Kidney epithelial cell (primary cell): ENCODE data around the gene SPTBN4. TPM values are rescaled to one million over a fixed set of nuclear protein-coding genes. Genes with fewer than 3 reads are reported as not detected.
A peak's percentile ranks its signal among the peaks of the same experiment; 100 is the strongest.

Experiments
- DNase-seq: peaks from one replicate; pipeline ENCODE4 v3.0.0-alpha.2; 2010; ENCODE audit warnings: low read depth
- H3K27me3 ChIP-seq: 2 replicates; pipeline ENCODE4 v1.6.0; 2011; ENCODE audit warnings: low read length; ENCODE audit not compliant: control insufficient read depth, insufficient read depth
- H3K36me3 ChIP-seq: 2 replicates; pipeline ENCODE4 v1.5.1; 2011; ENCODE audit warnings: low read length; ENCODE audit not compliant: control insufficient read depth, insufficient read depth
- H3K4me3 ChIP-seq: 2 replicates; pipeline ENCODE4 v1.5.1; 2011; ENCODE audit warnings: low read depth, mild to moderate bottlenecking, control low read depth, low read length
- CTCF ChIP-seq: IDR thresholded peaks from 2 replicates; pipeline ENCODE4 v1.5.1; 2011; ENCODE audit warnings: mild to moderate bottlenecking, moderate library complexity, low read length, control low read depth, inconsistent platforms; ENCODE audit not compliant: insufficient read depth, poor library complexity, severe bottlenecking
- total RNA-seq: library from RNA; depleted of rRNA; stranded (reverse); fragments of >200 nt; gene quantifications from 2 replicates; pipeline ENCODE4 v1.2.3, GENCODE V29; 2015

SPTBN4 gene
- total RNA-seq, 1 donor from 2014 or later, result 2.4 TPM

DNA sequence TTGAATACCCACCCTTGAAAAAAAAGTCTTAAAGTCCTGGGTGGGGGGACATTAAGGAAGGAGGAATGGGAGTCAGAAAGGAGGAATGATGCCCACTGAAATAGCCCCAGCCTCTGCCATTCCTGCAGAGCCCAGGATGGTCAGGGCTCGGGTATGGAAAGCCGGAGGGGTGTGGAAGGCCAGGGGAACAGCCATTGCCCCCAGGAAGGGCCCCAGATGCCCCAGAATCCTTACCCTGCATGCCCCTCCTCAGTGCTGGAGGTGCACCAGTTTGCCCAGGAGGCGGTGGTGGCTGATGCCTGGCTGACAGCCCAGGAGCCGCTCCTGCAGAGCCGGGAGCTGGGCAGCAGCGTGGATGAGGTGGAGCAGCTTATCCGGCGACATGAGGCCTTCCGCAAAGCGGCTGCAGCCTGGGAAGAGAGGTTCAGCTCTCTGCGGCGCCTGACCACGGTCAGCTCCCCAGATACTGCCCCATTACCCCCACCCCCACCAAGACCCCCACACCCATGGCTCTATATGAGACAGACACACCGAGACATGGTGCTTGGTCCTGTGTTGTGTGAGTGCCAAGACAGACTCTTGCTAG is 99.2 kb downstream of the SPTBN4 start:
- DNase-seq, result no peak
- H3K27me3 ChIP-seq, result peaks cover 26% of the 10 kb centered on the region
- no peak overlapping the region for H3K4me3 ChIP-seq
- TF ChIP-seq CTCF, result no peak
- H3K36me3 ChIP-seq, result no peaks in the 10 kb centered on the region

DNA sequence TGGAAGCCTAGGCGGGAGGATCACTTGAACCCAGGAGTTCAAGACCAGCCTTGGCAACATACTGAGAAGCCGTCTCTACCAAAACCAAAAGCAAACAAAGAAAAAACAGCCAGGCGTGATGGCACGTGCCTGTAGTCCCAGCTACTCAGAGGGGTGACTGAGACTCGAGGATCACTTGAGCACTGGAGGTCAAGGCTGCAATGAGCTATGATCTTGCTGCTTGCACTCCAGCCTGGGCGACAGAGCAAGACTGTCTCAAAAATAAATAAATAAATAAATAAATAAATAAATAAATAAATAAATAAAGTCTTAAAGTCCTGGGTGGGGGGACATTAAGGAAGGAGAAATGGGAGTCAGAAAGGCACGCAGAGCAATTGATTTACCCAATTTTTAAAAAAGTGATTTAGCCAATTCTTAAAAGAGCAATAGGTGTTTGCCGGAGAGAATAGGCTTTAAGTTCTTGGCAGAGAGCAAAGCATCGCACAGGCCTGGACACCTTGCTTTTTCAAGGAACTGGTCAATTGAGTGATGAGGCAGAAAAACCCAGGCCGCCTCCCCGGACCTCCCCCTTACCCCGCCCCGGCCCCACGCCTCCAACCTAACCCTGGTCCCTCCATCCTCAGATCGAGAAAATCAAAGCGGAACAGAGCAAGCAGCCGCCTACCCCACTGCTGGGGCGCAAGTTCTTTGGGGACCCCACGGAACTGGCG is 100.4 kb downstream of the SPTBN4 start:
- Histone ChIP-seq H3K36me3 (no peaks in the 10 kb centered on the region), H3K27me3 (peaks cover 26% of the 10 kb centered on the region), H3K4me3 (peak overlapping the region; percentile 35)
- TF ChIP-seq CTCF, result no peak
- no peak for DNase-seq

DNA sequence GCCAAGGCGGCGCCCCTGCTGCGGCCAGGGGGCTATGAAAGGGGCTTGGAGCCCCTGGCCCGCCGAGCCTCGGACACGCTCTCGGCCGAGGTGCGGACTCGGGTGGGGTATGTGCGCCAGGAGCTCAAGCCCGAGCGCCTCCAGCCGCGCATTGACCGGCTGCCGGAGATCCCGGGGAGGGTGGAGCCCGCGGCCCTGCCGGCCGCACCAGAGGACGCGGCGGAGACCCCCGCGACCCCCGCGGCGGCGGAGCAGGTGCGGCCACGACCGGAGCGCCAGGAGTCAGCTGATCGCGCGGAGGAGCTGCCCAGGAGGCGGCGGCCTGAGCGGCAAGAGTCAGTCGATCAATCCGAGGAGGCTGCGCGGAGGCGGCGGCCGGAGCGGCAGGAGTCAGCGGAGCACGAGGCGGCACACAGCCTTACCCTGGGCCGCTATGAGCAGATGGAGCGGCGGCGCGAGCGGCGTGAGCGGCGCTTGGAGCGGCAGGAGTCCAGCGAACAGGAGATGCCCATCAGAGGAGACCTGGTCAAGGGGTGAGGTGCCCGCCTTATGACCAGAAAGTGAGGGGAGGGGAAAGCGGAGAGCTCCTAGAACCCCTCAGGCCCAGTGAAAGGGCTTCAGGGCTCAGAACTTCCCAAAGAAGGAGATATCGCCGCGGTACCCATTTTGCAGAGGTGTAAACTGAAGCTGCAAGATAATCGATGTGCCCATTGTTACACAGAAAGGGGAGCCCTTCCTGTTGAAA is 101.1 kb downstream of the SPTBN4 start:
- H3K4me3 ChIP-seq, result peak overlapping the region; percentile 35
- no peak for TF ChIP-seq CTCF

GRCh38 chr19:40570313-40571004 is 103.7 kb downstream of the SPTBN4 start:
- H3K27me3 ChIP-seq, result peaks cover 23% of the 10 kb centered on the region
- peak; percentile 99 for DNase-seq
- TF ChIP-seq CTCF, result no peak
- H3K36me3 ChIP-seq, result no peaks in the 10 kb centered on the region
- peak overlapping the region; percentile 70 for H3K4me3 ChIP-seq

More for the DNA sequence above, 101.1 kb downstream of the SPTBN4 start:
- DNase-seq, result no peak
- H3K27me3 ChIP-seq, result peaks cover 26% of the 10 kb centered on the region
- H3K36me3 ChIP-seq, result no peaks in the 10 kb centered on the region

DNA sequence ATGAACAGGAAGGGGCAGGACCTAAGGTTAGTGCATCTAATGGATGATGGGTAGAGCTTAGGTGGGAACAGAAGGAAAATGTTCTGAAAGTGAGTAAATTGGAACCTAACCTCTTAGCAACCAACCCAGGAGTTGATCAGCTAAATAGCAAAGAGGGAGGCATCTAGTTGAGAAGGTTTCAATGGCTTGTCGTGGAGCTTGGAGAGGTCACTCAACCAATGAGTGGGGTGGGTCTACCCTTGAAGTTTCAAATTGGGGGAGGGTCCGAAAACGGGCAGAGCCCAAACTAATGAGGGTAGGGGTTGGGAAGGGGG is 104.2 kb downstream of the SPTBN4 start:
- no peak overlapping the region for H3K4me3 ChIP-seq

More for the DNA sequence above, 104.2 kb downstream of the SPTBN4 start:
- H3K36me3 ChIP-seq, result no peaks in the 10 kb centered on the region
- no peak for DNase-seq
- TF ChIP-seq CTCF, result no peak
- H3K27me3 ChIP-seq, result peaks cover 19% of the 10 kb centered on the region
